Type B pancreatic cell (in vitro differentiated cells): Measurements from ENCODE around the gene PLCD3. TPM values are rescaled to one million over a fixed set of nuclear protein-coding genes. Genes with fewer than 3 reads are reported as not detected.

Experiments
- DNase-seq: peaks from one replicate; pipeline ENCODE4 v3.0.0; 2021; ENCODE audit warnings: mixed read lengths; ENCODE audit not compliant: unreplicated experiment; ENCODE audit errors: extremely low spot score
- H3K27ac Mint-ChIP-seq: 2 replicates; pipeline ENCODE4 v1.8.0; 2021; ENCODE audit warnings: mild to moderate bottlenecking, mixed read lengths
- H3K27me3 Mint-ChIP-seq: 2 replicates; pipeline ENCODE4 v1.8.0; 2021; ENCODE audit warnings: mixed read lengths
- H3K36me3 Mint-ChIP-seq: 2 replicates; pipeline ENCODE4 v1.8.0; 2021; ENCODE audit warnings: mixed read lengths
- H3K4me1 Mint-ChIP-seq: one replicate; pipeline ENCODE4 v1.8.0; 2021; ENCODE audit warnings: mixed read lengths; ENCODE audit not compliant: unreplicated experiment
- H3K4me3 Mint-ChIP-seq: 2 replicates; pipeline ENCODE4 v1.8.0; 2021; ENCODE audit warnings: mild to moderate bottlenecking, mixed read lengths
- H3K9me3 Mint-ChIP-seq: 2 replicates; pipeline ENCODE4 v1.8.0; 2021; ENCODE audit warnings: mixed read lengths
- CTCF ChIP-seq: fragments of 200-600 bp; sonication (generic); conservative IDR thresholded peaks from 2 replicates; pipeline ENCODE4 v1.5.0; 2021; ENCODE audit warnings: antibody characterized with exemption, mild to moderate bottlenecking
- long read RNA-seq: library from polyadenylated mRNA; unstranded; transcript quantifications from one replicate; pipeline ENCODE4 v2.0.0, GENCODE V29; 2020
- total RNA-seq: library from RNA; stranded (reverse); gene quantifications from 2 replicates; pipeline ENCODE4 v1.2.1, GENCODE V29; 2021; ENCODE audit warnings: low replicate concordance

The PLCD3 gene
- total RNA-seq, result 45.8 and 56.1 TPM in 2 replicates
- long read RNA-seq, partial matches to known transcripts, result 2 of 2 reads
- long read RNA-seq, other reads (novel, unspliced or antisense), result 0 of 2 reads

- H3K27me3 Mint-ChIP-seq, result no peaks in the 10 kb centered on the region
- DNase-seq, result no peak
- peak within 1 kb of the TSS; percentile 91 for H3K4me3 Mint-ChIP-seq
- TF ChIP-seq CTCF, result no peak
- H3K36me3 Mint-ChIP-seq, result peaks cover 3% of the 10 kb centered on the region
- H3K27ac Mint-ChIP-seq, result peak within 1 kb of the TSS; percentile 83
- H3K9me3 Mint-ChIP-seq, result no peaks in the 10 kb centered on the region
- H3K4me1 Mint-ChIP-seq, result peaks cover 23% of the 10 kb centered on the region
These were observed at the start of gene PLCD3 for GRCh38 chr17:45132320-45132571. PLCD3 (minus strand) TSS chr17:45132515; CDS start chr17:45132410, 105 bp downstream.

- no peak overlapping the region for H3K27ac Mint-ChIP-seq
- no peak for TF ChIP-seq CTCF
These were observed 45.2 kb upstream of the PLCD3 start for GRCh38 chr17:45177563-45177962.

GRCh38 chr17:45175759-45176115 is 43.4 kb upstream of the PLCD3 start:
- Mint-ChIP-seq H3K27me3 (no peaks in the 10 kb centered on the region), H3K9me3 (no peaks in the 10 kb centered on the region), H3K36me3 (no peaks in the 10 kb centered on the region), H3K4me1 (peaks cover 13% of the 10 kb centered on the region), H3K27ac (peak overlapping the region; percentile 51), H3K4me3 (no peak overlapping the region)
- TF ChIP-seq CTCF, result no peak
- no peak for DNase-seq

More at GRCh38 chr17:45177563-45177962, 45.2 kb upstream of the PLCD3 start:
- Mint-ChIP-seq H3K4me3 (no peak overlapping the region), H3K4me1 (peaks cover 5% of the 10 kb centered on the region), H3K27me3 (no peaks in the 10 kb centered on the region), H3K36me3 (no peaks in the 10 kb centered on the region), H3K9me3 (no peaks in the 10 kb centered on the region)
- DNase-seq, result no peak

- TF ChIP-seq CTCF, result no peak
- Mint-ChIP-seq H3K27me3 (no peaks in the 10 kb centered on the region), H3K27ac (peak overlapping the region; percentile 79), H3K9me3 (no peaks in the 10 kb centered on the region), H3K4me1 (peaks cover 18% of the 10 kb centered on the region), H3K36me3 (no peaks in the 10 kb centered on the region), H3K4me3 (peak overlapping the region; percentile 61)
- DNase-seq, result no peak
These were observed 40.4 kb upstream of the PLCD3 start for GRCh38 chr17:45172541-45173286.

GRCh38 chr17:45172232-45172540 is 39.9 kb upstream of the PLCD3 start:
- Mint-ChIP-seq H3K36me3 (no peaks in the 10 kb centered on the region), H3K27me3 (no peaks in the 10 kb centered on the region), H3K9me3 (no peaks in the 10 kb centered on the region), H3K4me3 (no peak overlapping the region), H3K27ac (peak overlapping the region; percentile 97), H3K4me1 (peaks cover 18% of the 10 kb centered on the region)
- DNase-seq, result no peak
- no peak for TF ChIP-seq CTCF
